SK-N-SH treated with all-trans-retinoic acid at 6 μM for 48 hours (cell line): Measurements from ENCODE around the gene PI16.

Source experiments
- ARNTL ChIP-seq: fragments of 450-650 bp; formaldehyde crosslinking; IDR thresholded peaks from 2 replicates; pipeline ENCODE4 v1.5.0; 2020; ENCODE audit warnings: low read depth, mild to moderate bottlenecking, moderate library complexity, borderline replicate concordance
- BACH2 ChIP-seq: fragments of 250-450 bp; sonication (Bioruptor Pico); IDR thresholded peaks from 2 replicates; pipeline ENCODE4 v1.9.0; 2021; ENCODE audit warnings: mild to moderate bottlenecking, borderline replicate concordance
- CREB5 ChIP-seq: fragments of 250-450 bp; sonication (Bioruptor Pico); IDR thresholded peaks from 2 replicates; pipeline ENCODE4 v1.5.1; 2020; ENCODE audit warnings: low read depth, mild to moderate bottlenecking, moderate library complexity
- CSRNP3 ChIP-seq: fragments of 250-450 bp; sonication (Bioruptor Pico); IDR thresholded peaks from 2 replicates; pipeline ENCODE4 v1.5.1; 2021; ENCODE audit warnings: mild to moderate bottlenecking, moderate library complexity
- OSR1 ChIP-seq: fragments of 250-450 bp; sonication (Bioruptor Pico); IDR thresholded peaks from 2 replicates; pipeline ENCODE4 v1.8.0; 2022; ENCODE audit warnings: moderate library complexity, mild to moderate bottlenecking, inconsistent platforms
- PATZ1 ChIP-seq: fragments of 250-450 bp; sonication (Bioruptor Pico); IDR thresholded peaks from 2 replicates; pipeline ENCODE4 v1.8.0; 2020; ENCODE audit warnings: mild to moderate bottlenecking, moderate library complexity, borderline replicate concordance
- POU6F1 ChIP-seq: fragments of 250-450 bp; sonication (Bioruptor Pico); IDR thresholded peaks from 2 replicates; pipeline ENCODE4 v1.8.0; 2021; ENCODE audit warnings: low read depth, mild to moderate bottlenecking, moderate library complexity, borderline replicate concordance
- RARB ChIP-seq: fragments of 250-450 bp; sonication (Bioruptor Pico); IDR thresholded peaks from 2 replicates; pipeline ENCODE4 v1.8.0; 2021; ENCODE audit warnings: mild to moderate bottlenecking, moderate library complexity
- TCF4 ChIP-seq: fragments of 250-450 bp; sonication (Bioruptor Pico); IDR thresholded peaks from 2 replicates; pipeline ENCODE4 v1.8.0; 2021; ENCODE audit warnings: mild to moderate bottlenecking, moderate library complexity, borderline replicate concordance
- TOX ChIP-seq: fragments of 250-450 bp; sonication (Bioruptor Pico); IDR thresholded peaks from 2 replicates; pipeline ENCODE4 v1.8.0; 2021; ENCODE audit warnings: mild to moderate bottlenecking, moderate library complexity, borderline replicate concordance
- ZC3H10 ChIP-seq: fragments of 250-450 bp; sonication (Bioruptor Pico); IDR thresholded peaks from 2 replicates; pipeline ENCODE4 v1.5.1; 2021; ENCODE audit warnings: mild to moderate bottlenecking, moderate library complexity
- ZFP3 ChIP-seq: fragments of 250-450 bp; sonication (Bioruptor Pico); IDR thresholded peaks from 2 replicates; pipeline ENCODE4 v1.5.0; 2020; ENCODE audit warnings: mild to moderate bottlenecking, moderate library complexity
- ZFP30 ChIP-seq: fragments of 450-650 bp; formaldehyde crosslinking; IDR thresholded peaks from 2 replicates; pipeline ENCODE4 v1.5.0; 2022; ENCODE audit warnings: mild to moderate bottlenecking, moderate library complexity
- ZNF565 ChIP-seq: fragments of 450-650 bp; formaldehyde crosslinking; conservative IDR thresholded peaks from 2 replicates; pipeline ENCODE4 v1.5.0; 2020; ENCODE audit warnings: low read depth, mild to moderate bottlenecking, moderate library complexity

GRCh38 chr6:36980876-36981619 is 26.5 kb downstream of the PI16 start:
- TF ChIP-seq POU6F1 (CRISPR knock-in tag) (no peak), ZC3H10 (CRISPR knock-in tag) (no peak), OSR1 (CRISPR knock-in tag) (no peak), CREB5 (CRISPR knock-in tag) (no peak), ZFP3 (no peak), TCF4 (CRISPR knock-in tag) (no peak), TOX (no peak), CSRNP3 (no peak), PATZ1 (CRISPR knock-in tag) (no peak), ZFP30 (CRISPR knock-in tag) (no peak), RARB (no peak), BACH2 (CRISPR knock-in tag) (no peak), ZNF565 (no peak), ARNTL (CRISPR knock-in tag) (no peak)
